Measurements from ENCODE around the gene ZSCAN1. TPM values are rescaled to one million over a fixed set of nuclear protein-coding genes. Genes with fewer than 3 reads are reported as not detected.

Gene ZSCAN1
- total and polyA plus RNA-seq, 2 of the 4 experiments (the other 2 are of a cell fraction), result not detected

GRCh38 chr19:58035863-58036262 is 2.0 kb downstream of the ZSCAN1 start:
- H3K56ac ChIP-seq (ENCODE audit: extremely low read depth, insufficient read depth, low read length), result no peak overlapping the region
- H3K27me3 ChIP-seq (ENCODE audit: control insufficient read depth, insufficient read depth, low read length), result no peaks in the 10 kb centered on the region
- no TSS peak for BruUV-seq (replicated peaks)
- peaks cover 30% of the 10 kb centered on the region for H3K9me3 ChIP-seq (ENCODE audit: control insufficient read depth, insufficient read depth, low read length)
- dilution Hi-C loops (cut with HindIII; ENCODE audit: low sequenced_read_pairs, unreplicated experiment) (no loop called here), in situ Hi-C loops (cut with MboI; ENCODE audit: low sequenced_read_pairs) (no loop called here), intact Hi-C loops (cut with micrococcal nuclease) (no loop called here)
- TF ChIP-seq MXI1 (IDR thresholded peaks at IDR 0.05; ENCODE audit: borderline replicate concordance, low read depth, low read length) (no peak), MAZ (IDR thresholded peaks at IDR 0.05; ENCODE audit: borderline replicate concordance, low read depth, low read length) (no peak), BHLHE40 (IDR thresholded peaks at IDR 0.05; ENCODE audit: low read depth, low read length) (no peak), FOS (IDR thresholded peaks at IDR 0.05; ENCODE audit: low read depth, low read length) (no peak), CEBPB (IDR thresholded peaks at IDR 0.05; ENCODE audit: low read depth, low read length) (no peak), CTCF (conservative IDR thresholded peaks at IDR 0.05; ENCODE audit: low read depth, low read length) (no peak), CHD1 (IDR thresholded peaks at IDR 0.05; ENCODE audit: low read depth, low read length) (no peak), USF2 (IDR thresholded peaks at IDR 0.05; ENCODE audit: low read depth, low read length) (no peak), POLR2A (IDR thresholded peaks at IDR 0.05; ENCODE audit: low read depth, low read length) (no peak)
- H3K36me3 ChIP-seq (ENCODE audit: control insufficient read depth, insufficient read depth, low read length), result no peaks in the 10 kb centered on the region
- H4K5ac ChIP-seq (ENCODE audit: low read depth, low read length), result no peak overlapping the region
- H4K20me1 ChIP-seq (ENCODE audit: insufficient read depth, low read length), result no peaks in the 10 kb centered on the region
- no peak overlapping the region for H3K23ac ChIP-seq (ENCODE audit: low read depth, low read length)
- no peak overlapping the region for H3K14ac ChIP-seq (replicated peaks; ENCODE audit: low read depth, low read length)
- H2BK120ac ChIP-seq (ENCODE audit: low read depth, low read length), result no peak overlapping the region
- no peak overlapping the region for H2BK15ac ChIP-seq (ENCODE audit: low read depth, low read length)
- no peak overlapping the region for H4K8ac ChIP-seq (ENCODE audit: low read depth in 2 of 2, low read length in 2 of 2)
- no CpG with 5 or more reads among the region's 8 CpGs for WGBS, 2 experiments (ENCODE audit: extremely low coverage in 2 of 2, insufficient read length in 1 of 2)
- H2AFZ ChIP-seq (replicated peaks; ENCODE audit: low read length, poor library complexity), result peak overlapping the region; percentile 43
- no peak for ATAC-seq (ENCODE audit: low read depth)
- POLR2A ChIA-PET (ENCODE audit: unreplicated experiment), result no interaction called here
- H2AK5ac ChIP-seq (ENCODE audit: low read depth, low read length), result no peak overlapping the region
- no peak overlapping the region for H2BK5ac ChIP-seq (ENCODE audit: low read depth, low read length, poor library complexity, severe bottlenecking)
- H3K18ac ChIP-seq (ENCODE audit: low read depth, low read length), result no peak overlapping the region
- H3K79me1 ChIP-seq (ENCODE audit: low read depth in 1 of 2, low read length in 2 of 2), result no peaks in the 10 kb centered on the region
- no peak overlapping the region for H3K9ac ChIP-seq (ENCODE audit: low read depth, low read length)
- no peak overlapping the region for H3K4me3 ChIP-seq (ENCODE audit: insufficient read depth, low read depth, low read length)
- no peak overlapping the region for H4K91ac ChIP-seq (ENCODE audit: insufficient read depth, low read depth, low read length)
- CTCF ChIA-PET, result no interaction called here
- H3K4me1 ChIP-seq (ENCODE audit: control insufficient read depth, insufficient read depth, low read length), result no peaks in the 10 kb centered on the region
- no peak overlapping the region for H2AK9ac ChIP-seq (replicated peaks; ENCODE audit: low read depth, low read length, poor library complexity)
- H2BK20ac ChIP-seq (ENCODE audit: low read depth, low read length), result no peak overlapping the region
- no peak overlapping the region for H3K27ac ChIP-seq (ENCODE audit: insufficient read depth, low read length)
- no peaks in the 10 kb centered on the region for H3K9me1 ChIP-seq (ENCODE audit: insufficient read depth, low read length)
- no peak overlapping the region for H3K4ac ChIP-seq (ENCODE audit: low read depth, low read length)
- no peak for DNase-seq
- no peak overlapping the region for H3K4me2 ChIP-seq (ENCODE audit: low read depth, low read length)
